ENCODE results near the gene SLC35G3.

DNA sequence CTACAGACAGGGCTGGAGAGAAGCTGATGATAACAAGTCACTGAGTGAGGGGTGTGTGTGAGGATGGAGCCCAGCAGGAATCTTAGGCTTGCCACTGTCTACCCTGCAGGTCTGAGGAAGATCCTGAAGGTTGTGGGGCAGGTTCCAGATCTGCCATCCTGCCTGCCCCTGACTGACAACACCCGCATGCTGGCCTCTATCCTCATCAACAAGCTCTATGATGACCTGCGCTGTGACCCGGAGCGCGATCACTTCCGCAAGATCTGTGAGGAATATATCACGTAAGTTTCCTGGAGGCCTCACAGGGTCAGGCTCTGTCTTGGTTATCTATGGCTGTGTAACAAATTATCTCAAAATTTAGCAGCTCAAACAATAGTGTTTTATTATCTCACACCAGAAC is 30.3 kb downstream of the SLC35G3 start:
- TF ChIP-seq CTCF (IDR thresholded peaks at IDR 0.05): no peak
- no peak for TF ChIP-seq POLR2A (IDR thresholded peaks at IDR 0.05)

Measured in lower leg skin (tissue), 3 donors.